Trophoblast cell (in vitro differentiated cells and primary cell): Measurements from ENCODE around the gene PTPRT.

Experiments
- DNase-seq, 2 donors: peaks; one replicate each; pipeline ENCODE4 v3.0.0-alpha.2; 2016
- H2AFZ ChIP-seq: 2 replicates; pipeline ENCODE4 v1.6.1; 2013; ENCODE audit warnings: low read length, moderate library complexity, mild to moderate bottlenecking; ENCODE audit not compliant: insufficient read depth, poor library complexity
- H2AK5ac ChIP-seq: 2 replicates; pipeline ENCODE4 v1.6.1; 2013; ENCODE audit warnings: mild to moderate bottlenecking, low read length
- H2BK120ac ChIP-seq: 2 replicates; pipeline ENCODE4 v1.6.1; 2013; ENCODE audit warnings: low read length, mild to moderate bottlenecking, moderate library complexity; ENCODE audit not compliant: insufficient read depth, poor library complexity
- H2BK12ac ChIP-seq: 2 replicates; pipeline ENCODE4 v1.6.1; 2013; ENCODE audit warnings: mild to moderate bottlenecking, low read length, moderate library complexity
- H2BK5ac ChIP-seq: 2 replicates; pipeline ENCODE4 v1.6.1; 2013; ENCODE audit warnings: low read length, low read depth, moderate library complexity, mild to moderate bottlenecking; ENCODE audit not compliant: poor library complexity
- H3K14ac ChIP-seq: 2 replicates; pipeline ENCODE4 v1.6.1; 2013; ENCODE audit warnings: mild to moderate bottlenecking, low read length
- H3K18ac ChIP-seq: 2 replicates; pipeline ENCODE4 v1.6.1; 2013; ENCODE audit warnings: mild to moderate bottlenecking, low read length
- H3K23ac ChIP-seq: 2 replicates; pipeline ENCODE4 v1.6.1; 2013; ENCODE audit warnings: low read length
- H3K27ac ChIP-seq: 2 replicates; pipeline ENCODE4 v1.5.1; 2013; ENCODE audit warnings: low read depth, mild to moderate bottlenecking, inconsistent platforms, low read length, moderate library complexity
- H3K27me3 ChIP-seq: 2 replicates; pipeline ENCODE4 v1.6.1; 2013; ENCODE audit warnings: inconsistent platforms, mild to moderate bottlenecking, low read length, moderate library complexity; ENCODE audit not compliant: insufficient read depth
- H3K36me3 ChIP-seq, 2 experiments: 1 replicate in 1 of 2; 2 replicates in 1 of 2; pipeline ENCODE4 v1.6.1; 2013; ENCODE audit warnings: low read length in 2 of 2, mild to moderate bottlenecking in 2 of 2, moderate library complexity in 1 of 2; ENCODE audit not compliant: insufficient read depth in 2 of 2, control insufficient read depth in 1 of 2
- H3K4ac ChIP-seq: 2 replicates; pipeline ENCODE4 v1.6.1; 2013; ENCODE audit warnings: low read depth, mild to moderate bottlenecking, low read length, moderate library complexity
- H3K4me1 ChIP-seq, 2 experiments: 1 replicate in 1 of 2; 2 replicates in 1 of 2; pipeline ENCODE4 v1.6.1; 2013; ENCODE audit warnings: low read length in 2 of 2, mild to moderate bottlenecking in 2 of 2, moderate library complexity in 1 of 2; ENCODE audit not compliant: insufficient read depth in 2 of 2, control insufficient read depth in 1 of 2
- H3K4me2 ChIP-seq: 2 replicates; pipeline ENCODE4 v1.6.1; 2013; ENCODE audit warnings: inconsistent platforms, mild to moderate bottlenecking, low read length, moderate library complexity
- H3K4me3 ChIP-seq: 2 replicates; pipeline ENCODE4 v1.5.1; 2013; ENCODE audit warnings: mild to moderate bottlenecking, low read depth, low read length, inconsistent platforms
- H3K79me1 ChIP-seq: one replicate; pipeline ENCODE4 v1.6.1; 2013; ENCODE audit warnings: low read length
- H3K79me2 ChIP-seq: 2 replicates; pipeline ENCODE4 v1.6.1; 2013; ENCODE audit warnings: low read length, mild to moderate bottlenecking; ENCODE audit not compliant: control insufficient read depth, insufficient read depth, poor library complexity
- H3K9ac ChIP-seq: 2 replicates; pipeline ENCODE4 v1.6.1; 2013; ENCODE audit warnings: mild to moderate bottlenecking, low read length
- H3K9me3 ChIP-seq: 2 replicates; pipeline ENCODE4 v1.6.1; 2013; ENCODE audit warnings: low read depth, mild to moderate bottlenecking, control low read depth, inconsistent platforms, low read length; ENCODE audit not compliant: insufficient read depth
- H4K12ac ChIP-seq: 2 replicates; pipeline ENCODE4 v1.6.1; 2013; ENCODE audit warnings: low read depth, mild to moderate bottlenecking, low read length, moderate library complexity
- H4K8ac ChIP-seq: 2 replicates; pipeline ENCODE4 v1.6.1; 2013; ENCODE audit warnings: low read depth, mild to moderate bottlenecking, low read length, moderate library complexity
- H4K91ac ChIP-seq: one replicate; pipeline ENCODE4 v1.6.1; 2013; ENCODE audit warnings: low read depth, mild to moderate bottlenecking, low read length, moderate library complexity
- WGBS: extraction: QIAGEN DNeasy Blood & Tissue Kit; methylation state at CpG from one replicate; pipeline ENCODE4 v1.1.7; 2013; ENCODE audit warnings: missing lambda C conversion rate; ENCODE audit not compliant: insufficient read length, insufficient coverage; ENCODE audit errors: extremely low coverage; 5-methylcytosine and 5-hydroxymethylcytosine counted together

PTPRT gene

DNA sequence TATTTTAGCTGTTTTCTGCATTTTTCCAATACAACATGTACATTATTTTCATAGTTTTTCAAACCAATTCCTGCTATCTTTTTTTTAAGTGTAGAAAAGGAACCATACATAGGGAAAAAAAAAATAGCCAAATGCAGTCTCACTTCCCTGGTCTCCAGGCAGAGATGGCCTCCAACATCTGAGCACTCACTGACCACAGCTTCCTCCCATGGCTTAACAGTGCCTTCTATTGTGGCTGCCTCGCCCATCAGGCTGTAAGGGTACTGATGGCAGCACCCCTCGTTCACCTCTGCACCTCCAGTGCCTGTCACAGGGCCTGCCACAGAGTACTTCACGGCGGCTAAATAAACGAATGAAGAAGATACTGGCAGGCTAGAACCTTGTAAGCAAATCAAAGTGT, 591.1 kb downstream of the PTPRT start:
- Histone ChIP-seq H2BK5ac (no peak overlapping the region), H3K18ac (no peak overlapping the region), H3K14ac (no peak overlapping the region), H3K79me1 (no peaks in the 10 kb centered on the region), H3K4me1 (no peaks in the 10 kb centered on the region), H3K27me3 (no peaks in the 10 kb centered on the region), H4K8ac (no peak overlapping the region), H3K9ac (no peak overlapping the region), H3K36me3 (no peaks in the 10 kb centered on the region), H3K4ac (no peak overlapping the region), H3K4me2 (no peak overlapping the region), H2BK120ac (no peak overlapping the region), H2BK12ac (no peak overlapping the region), H3K23ac (no peak overlapping the region), H3K4me3 (no peak overlapping the region), H3K79me2 (no peaks in the 10 kb centered on the region), H2AFZ (no peak overlapping the region), H4K12ac (no peak overlapping the region), H2AK5ac (no peak overlapping the region), H3K9me3 (no peaks in the 10 kb centered on the region), H4K91ac (no peak overlapping the region), H3K27ac (no peak overlapping the region)
- WGBS = no CpG with 5 or more reads among the region's 5 CpGs
- no peak for DNase-seq

DNA sequence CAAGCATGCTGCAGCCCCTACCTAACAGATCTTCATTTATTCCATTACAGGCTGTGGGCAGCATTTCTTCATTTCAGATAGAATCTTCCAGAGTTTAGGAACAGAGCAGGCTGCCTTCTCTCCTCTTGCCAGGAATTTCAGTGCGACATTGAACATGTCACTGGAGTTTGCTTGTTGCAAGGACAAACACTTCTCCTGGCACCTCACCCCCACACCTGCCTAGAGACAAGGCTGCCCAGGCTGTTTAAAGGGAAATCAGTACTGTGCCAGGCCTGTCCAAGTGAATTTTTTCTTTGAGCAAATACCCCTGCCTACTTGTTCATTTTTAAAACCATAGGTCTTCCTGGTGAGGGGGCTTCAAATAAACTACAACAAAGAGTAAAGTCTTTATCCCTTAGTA, 594.1 kb downstream of the PTPRT start:
- H2AK5ac ChIP-seq = no peak overlapping the region
- no peaks in the 10 kb centered on the region for H3K79me1 ChIP-seq
- no peaks in the 10 kb centered on the region for H3K36me3 ChIP-seq
- no peak overlapping the region for H2BK12ac ChIP-seq
- no peaks in the 10 kb centered on the region for H3K9me3 ChIP-seq
- H3K9ac ChIP-seq = no peak overlapping the region
- H4K12ac ChIP-seq = no peak overlapping the region
- H3K18ac ChIP-seq = no peak overlapping the region
- H3K23ac ChIP-seq = no peak overlapping the region
- H3K4me2 ChIP-seq = no peak overlapping the region
- no peak overlapping the region for H4K91ac ChIP-seq
- H2AFZ ChIP-seq = no peak overlapping the region
- H3K79me2 ChIP-seq = no peaks in the 10 kb centered on the region
- H3K4me1 ChIP-seq = no peaks in the 10 kb centered on the region
- no peak overlapping the region for H2BK5ac ChIP-seq
- H3K14ac ChIP-seq = no peak overlapping the region
- no CpG with 5 or more reads among the region's 1 CpG for WGBS
- H3K4me3 ChIP-seq = no peak overlapping the region
- H4K8ac ChIP-seq = no peak overlapping the region
- no peak overlapping the region for H3K27ac ChIP-seq
- H3K4ac ChIP-seq = no peak overlapping the region
- H3K27me3 ChIP-seq = no peaks in the 10 kb centered on the region
- DNase-seq = no peak
- H2BK120ac ChIP-seq = no peak overlapping the region

DNA sequence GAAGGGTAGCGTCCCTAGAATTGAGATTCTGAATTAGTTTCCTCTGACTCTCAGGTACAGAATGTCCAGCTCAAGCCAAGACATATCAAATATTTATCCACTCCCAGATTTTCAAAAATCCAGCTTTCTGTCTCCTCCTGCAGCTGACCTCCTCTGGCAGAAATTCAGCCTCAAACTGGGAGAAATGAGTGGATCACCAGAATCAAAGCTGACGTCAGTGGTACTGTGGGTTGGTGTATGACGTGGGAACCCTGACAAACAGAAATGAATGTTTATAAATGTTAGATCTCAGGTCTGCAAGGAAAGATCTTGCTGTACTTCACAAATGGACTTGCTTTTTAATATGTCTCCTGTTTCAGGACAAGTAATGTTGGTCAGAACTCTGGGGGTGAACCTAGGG, 595.0 kb downstream of the PTPRT start:
- Histone ChIP-seq H3K14ac (no peak overlapping the region), H2BK12ac (no peak overlapping the region), H3K4me3 (no peak overlapping the region), H3K23ac (no peak overlapping the region), H3K4me1 (no peaks in the 10 kb centered on the region), H3K36me3 (no peaks in the 10 kb centered on the region), H2AK5ac (no peak overlapping the region), H3K27me3 (no peaks in the 10 kb centered on the region), H3K9me3 (no peaks in the 10 kb centered on the region), H2BK120ac (no peak overlapping the region), H3K27ac (no peak overlapping the region), H3K79me1 (no peaks in the 10 kb centered on the region), H3K4me2 (no peak overlapping the region), H4K91ac (no peak overlapping the region), H3K79me2 (no peaks in the 10 kb centered on the region), H4K8ac (no peak overlapping the region), H2BK5ac (no peak overlapping the region), H3K4ac (no peak overlapping the region), H3K9ac (no peak overlapping the region), H3K18ac (no peak overlapping the region), H2AFZ (no peak overlapping the region), H4K12ac (no peak overlapping the region)
- no peak for DNase-seq
- WGBS = no CpG with 5 or more reads among the region's 3 CpGs

DNA sequence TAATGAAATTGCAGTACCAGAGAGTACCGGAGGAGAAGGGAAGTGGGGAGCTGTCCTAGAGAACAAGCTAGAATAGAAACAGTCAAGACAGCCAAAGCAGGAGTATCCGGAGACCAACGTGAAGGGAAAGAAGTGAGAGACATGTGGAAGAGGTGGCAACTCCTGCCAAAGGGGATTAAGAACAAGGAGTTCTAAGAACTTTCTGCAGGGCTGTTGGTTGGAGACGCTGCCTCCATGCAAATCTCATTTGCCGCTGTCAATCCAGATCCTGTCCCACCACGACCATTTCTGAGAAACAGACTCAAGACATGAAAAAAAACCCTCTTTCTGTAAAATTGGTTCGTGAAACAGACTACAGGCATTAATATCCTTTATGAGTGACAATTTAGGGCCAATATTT, 595.7 kb downstream of the PTPRT start:
- no peak overlapping the region for H3K4me2 ChIP-seq
- no CpG with 5 or more reads among the region's 7 CpGs for WGBS

More for the DNA sequence above, 595.7 kb downstream of the PTPRT start:
- Histone ChIP-seq H3K27ac (no peak overlapping the region), H3K27me3 (no peaks in the 10 kb centered on the region), H3K79me1 (no peaks in the 10 kb centered on the region), H3K79me2 (no peaks in the 10 kb centered on the region), H4K12ac (no peak overlapping the region), H3K4ac (no peak overlapping the region), H2AFZ (no peak overlapping the region), H3K4me1 (no peaks in the 10 kb centered on the region), H2BK5ac (no peak overlapping the region), H3K18ac (no peak overlapping the region), H4K8ac (no peak overlapping the region), H3K23ac (no peak overlapping the region), H3K4me3 (no peak overlapping the region), H3K9ac (no peak overlapping the region), H3K9me3 (no peaks in the 10 kb centered on the region), H2BK12ac (no peak overlapping the region), H3K36me3 (no peaks in the 10 kb centered on the region), H2BK120ac (no peak overlapping the region), H4K91ac (no peak overlapping the region), H3K14ac (no peak overlapping the region), H2AK5ac (no peak overlapping the region)
- DNase-seq = no peak
